ENCODE results near the gene ZNF609.

The ZNF609 gene

DNA sequence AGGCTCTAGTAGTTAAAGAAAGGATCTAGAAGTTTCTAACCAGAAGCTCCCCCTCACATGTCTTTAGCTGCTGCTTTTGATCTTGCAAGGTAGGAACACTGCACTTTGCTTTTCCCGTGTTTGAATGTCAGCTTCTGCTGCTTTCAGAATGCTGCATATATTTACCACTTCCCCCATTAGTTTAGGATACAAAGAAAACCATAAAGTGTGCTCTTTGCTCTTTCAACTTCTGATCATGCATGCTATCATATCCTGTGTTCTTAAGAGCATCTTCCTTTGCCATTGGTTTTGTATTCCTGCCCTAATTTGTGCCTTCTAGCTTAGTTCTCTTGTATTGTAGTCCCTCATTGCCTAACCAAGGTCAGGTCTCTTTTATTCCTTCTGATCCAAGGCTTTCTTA is 43.3 kb downstream of the ZNF609 start:
- no peak for DNase-seq (ENCODE audit: low read depth in 2 of 2)

DNA sequence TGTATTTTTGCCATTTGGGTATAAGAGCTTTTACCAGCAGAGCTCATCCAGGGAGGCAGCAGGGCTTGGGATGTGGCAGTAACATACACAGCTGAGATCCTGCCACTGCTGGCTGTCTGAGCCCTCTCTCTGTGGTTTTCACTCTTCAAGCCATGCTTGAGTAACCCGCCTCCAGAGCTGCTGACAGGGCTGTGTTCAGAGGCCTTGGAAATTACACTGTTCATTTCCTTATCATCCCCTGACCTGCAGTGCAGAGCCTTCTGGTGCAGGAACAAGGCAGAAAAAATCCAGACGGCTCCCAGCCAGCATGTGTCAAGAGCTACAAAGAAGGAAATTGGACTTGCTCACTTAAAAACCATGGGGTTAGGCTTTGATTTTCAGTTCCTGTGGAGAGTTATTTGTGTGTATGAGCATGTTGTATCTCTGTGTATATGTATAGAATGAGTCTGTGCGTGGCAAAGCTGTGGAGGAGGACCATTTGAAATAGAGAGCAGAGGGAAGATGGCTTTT is 47.0 kb downstream of the ZNF609 start:
- DNase-seq (ENCODE audit: low read depth in 2 of 2), result peak; percentile 32 to 43

DNA sequence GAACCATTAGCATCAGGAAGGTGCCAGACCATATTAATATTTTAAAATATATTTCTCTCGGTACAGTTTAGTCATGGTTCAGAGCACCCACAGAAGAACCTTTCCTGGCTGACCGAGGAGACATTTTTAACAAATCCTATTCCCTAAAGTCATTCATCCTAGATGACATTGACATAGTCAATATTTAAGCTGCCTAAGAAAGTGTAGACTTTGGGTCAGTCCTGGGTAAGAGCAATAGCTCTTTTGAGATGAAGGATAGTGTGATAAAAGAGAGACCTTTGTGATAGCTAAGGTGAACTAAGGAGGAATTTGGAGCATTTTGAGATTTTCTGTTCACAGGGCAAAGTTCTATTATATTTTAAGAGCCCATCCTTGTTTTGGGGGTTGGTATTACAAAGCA is 47.5 kb downstream of the ZNF609 start:
- no peak for DNase-seq (ENCODE audit: low read depth in 2 of 2)

DNA sequence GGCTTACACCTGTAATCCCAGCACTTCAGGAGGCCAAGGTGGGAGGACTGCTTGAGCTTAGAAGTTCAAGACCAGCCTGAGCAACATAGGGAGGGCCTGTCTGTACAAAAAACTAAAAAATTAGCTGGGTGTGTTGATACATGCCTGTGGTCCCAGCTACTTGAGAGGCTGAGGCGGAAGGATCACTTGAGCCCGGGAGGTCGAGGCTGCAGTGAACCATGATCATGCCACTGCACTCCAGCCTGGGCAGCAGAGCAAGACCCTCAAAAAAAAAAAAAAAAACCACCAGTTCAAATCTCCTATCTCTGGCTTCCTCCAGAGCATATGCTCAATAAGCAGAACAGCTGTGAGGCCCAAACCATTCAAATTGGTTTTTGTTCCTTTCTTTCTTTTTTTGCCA is 53.4 kb downstream of the ZNF609 start:
- no peak for DNase-seq (ENCODE audit: low read depth in 2 of 2)

DNA sequence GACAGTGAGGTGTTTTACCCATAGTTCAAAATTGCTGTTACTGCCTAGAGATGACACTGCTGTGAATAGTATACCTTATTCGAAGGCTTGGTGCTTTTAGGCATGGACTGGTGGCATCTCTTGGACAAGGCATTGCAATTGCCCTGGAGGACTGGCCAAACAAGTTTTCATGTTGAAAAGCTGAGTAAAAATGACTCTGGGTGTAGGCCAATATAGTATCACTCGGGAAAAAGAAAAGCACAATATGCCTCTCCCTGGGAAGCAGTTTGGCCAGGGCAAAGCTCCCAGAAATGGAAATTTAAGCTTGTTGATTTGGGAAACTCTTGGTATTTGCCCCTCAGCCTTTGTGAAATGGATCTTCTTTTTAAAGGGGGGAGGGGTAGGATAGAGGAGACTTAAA is 54.8 kb downstream of the ZNF609 start:
- DNase-seq (ENCODE audit: low read depth in 2 of 2), result no peak

GRCh38 chr15:64515825-64516224 is 55.4 kb downstream of the ZNF609 start:
- no peak for DNase-seq (ENCODE audit: low read depth in 2 of 2)

DNA sequence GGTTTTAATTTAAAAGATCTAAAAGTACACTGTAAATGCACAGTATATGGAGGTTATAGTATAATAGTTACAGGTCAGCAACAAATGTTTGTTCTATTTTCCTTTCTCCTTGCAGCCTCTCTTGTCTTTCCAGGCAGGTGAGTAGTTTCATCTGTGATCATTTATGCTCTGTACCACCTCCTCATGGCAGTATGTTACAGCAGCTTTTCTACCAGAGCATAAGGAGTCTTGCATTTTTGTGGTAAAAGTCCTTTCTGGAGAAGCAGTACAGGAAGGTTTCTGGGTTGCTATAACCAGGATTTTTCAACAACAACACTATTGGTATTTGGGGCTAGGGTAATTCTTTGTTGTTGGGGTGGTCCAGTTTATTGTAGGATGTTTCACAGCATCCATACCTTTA is 59.5 kb downstream of the ZNF609 start:
- DNase-seq (ENCODE audit: low read depth in 2 of 2), result no peak

DNA sequence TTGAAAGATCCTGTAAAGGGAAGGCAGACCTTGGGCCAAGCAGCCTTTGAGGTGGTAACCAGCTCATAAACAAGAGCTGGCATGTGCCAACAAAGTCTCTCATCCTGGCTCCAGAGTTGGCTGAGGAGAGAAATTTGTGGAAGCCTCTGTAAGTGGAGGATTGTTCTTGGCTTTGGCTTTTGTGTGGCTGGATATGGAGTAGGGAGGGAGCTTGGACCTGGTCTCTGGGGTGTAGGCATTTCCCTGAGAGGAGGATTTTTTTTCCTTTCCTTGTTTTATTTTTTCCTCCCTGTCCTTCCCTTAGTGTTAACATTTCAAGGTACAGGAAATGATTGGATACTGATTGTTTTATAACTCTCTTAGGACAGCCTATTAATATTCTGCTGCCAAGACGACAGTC is 60.8 kb downstream of the ZNF609 start:
- DNase-seq (ENCODE audit: low read depth in 2 of 2), result no peak

DNA sequence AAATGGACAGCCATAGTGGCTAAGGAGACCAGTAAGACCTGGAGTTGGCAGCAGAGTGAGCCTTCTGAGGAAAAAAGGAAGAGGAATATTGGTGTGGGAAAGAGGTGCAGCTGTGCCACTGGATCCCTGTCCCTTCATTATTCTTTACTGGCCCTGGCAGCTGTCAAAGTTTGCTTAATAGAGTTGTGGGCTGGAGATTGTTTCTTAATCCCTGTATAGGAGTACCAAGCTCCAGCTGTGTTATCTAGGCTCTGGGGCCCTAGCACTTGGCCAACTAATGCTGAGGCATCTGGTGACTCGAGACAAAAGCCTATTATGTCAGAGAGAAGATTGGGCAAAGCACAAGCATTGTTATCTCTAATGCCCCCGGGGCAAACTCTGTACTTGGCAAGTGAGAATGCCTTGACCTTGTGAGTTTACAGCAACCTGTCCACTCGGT is 61.4 kb downstream of the ZNF609 start:
- DNase-seq (ENCODE audit: low read depth in 2 of 2), result no peak

- DNase-seq (ENCODE audit: low read depth in 2 of 2), result no peak
These were observed 61.9 kb downstream of the ZNF609 start for GRCh38 chr15:64522226-64522823.

DNA sequence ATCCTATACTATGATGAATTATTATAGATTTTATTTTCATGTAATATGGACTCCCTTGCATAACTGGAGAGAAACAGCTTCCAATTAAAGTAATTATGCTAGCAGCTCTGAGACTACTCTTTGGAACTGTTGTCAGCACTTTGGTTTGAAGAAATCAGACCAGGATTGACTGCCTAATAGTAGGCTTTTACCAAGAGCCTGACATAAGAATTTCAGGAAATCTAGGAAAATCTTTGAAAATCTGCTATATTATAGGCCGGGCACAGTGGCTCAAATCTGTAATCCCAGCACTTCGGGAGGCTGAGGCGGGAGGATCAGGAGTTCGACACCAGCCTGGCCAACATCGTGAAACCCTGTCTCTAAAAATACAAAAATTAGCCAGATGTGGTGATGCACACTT is 62.9 kb downstream of the ZNF609 start:
- DNase-seq (ENCODE audit: low read depth in 2 of 2), result no peak

- no peak for DNase-seq (ENCODE audit: low read depth in 2 of 2)
These were observed 64.4 kb downstream of the ZNF609 start for GRCh38 chr15:64524778-64525177.

DNA sequence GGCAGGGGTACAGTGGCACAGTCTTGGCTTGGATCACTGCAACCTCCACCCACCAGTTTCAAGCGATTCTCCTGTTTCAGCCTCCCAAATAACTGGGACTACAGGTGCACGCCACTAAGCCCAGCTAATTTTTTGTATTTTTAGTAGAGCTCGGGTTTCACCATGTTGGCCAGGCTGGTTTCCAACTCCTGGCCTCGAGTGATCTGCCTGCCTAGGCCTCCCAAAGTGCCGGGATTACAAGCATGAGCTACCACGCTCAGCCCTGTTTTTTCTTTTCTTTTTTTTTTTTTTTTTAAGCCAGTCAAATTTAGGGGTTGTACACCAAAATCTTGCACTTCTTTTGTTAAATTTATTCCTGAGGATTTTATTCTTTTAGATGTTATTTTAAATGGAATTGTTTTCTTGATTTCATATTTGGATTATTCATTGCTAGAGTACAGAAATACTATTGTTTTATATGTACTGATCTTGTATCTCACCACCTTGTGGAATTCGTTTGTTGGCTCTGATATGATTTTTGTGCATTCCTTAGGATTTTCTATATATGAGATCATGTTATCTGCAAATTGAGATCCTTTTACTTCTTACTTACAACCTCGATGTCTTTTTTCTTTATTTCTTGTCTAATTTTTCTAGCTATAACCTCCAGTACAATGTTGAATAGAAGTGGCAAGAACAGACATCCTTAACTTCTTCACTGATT is 65.6 kb downstream of the ZNF609 start:
- no peak for DNase-seq (ENCODE audit: low read depth in 2 of 2)

DNA sequence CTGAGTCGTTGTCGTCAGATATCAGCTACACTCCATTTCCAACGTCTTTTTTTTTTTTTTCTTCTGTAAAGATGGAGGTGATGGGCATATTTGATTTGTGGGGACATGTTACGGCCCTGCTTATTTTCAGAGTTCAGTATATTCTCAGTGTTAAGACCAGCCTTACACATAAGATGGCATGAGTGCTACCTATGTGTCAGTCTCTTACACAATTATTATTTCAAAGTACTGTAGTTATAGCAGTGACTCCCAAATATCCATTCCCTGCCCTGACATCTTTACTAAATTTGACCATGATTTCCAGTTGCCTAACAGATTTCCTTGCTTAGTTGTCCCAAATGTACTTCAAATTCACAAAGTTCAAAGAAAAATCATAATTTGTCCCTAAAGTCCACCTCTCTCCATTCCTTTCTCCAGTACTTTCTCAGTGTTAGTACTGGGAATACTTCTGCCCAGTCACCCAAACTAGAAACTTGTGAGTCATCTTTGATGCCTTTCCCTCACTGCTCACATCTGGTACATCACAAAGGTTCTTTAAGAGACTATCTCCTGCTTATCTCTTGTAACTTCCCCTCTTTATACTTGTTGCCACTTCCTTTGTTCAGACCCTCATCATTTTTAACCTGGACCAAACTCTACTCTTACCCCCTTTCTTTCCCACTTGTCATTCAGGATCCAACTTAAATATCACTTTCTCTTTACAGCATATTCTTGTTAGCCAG is 67.0 kb downstream of the ZNF609 start:
- no peak for DNase-seq (ENCODE audit: low read depth in 2 of 2)

DNA sequence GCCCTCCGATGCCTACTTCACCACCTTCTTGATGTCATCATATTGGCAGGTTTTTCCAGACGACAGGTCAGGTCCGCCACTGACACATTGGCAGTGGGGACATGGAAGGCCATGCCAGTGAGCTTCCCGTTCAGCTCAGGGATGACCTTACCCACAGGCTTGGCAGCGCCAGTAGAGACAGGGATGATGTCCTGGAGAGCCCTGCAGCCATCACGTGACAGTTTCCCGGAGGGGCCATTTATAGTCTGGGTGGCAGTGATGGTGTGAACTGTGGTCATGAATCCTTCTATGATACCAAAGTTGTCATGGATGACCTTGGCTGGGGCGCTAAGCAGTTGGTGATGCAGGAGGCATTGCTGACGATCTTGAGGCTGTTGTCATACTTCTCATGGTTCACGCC is 68.5 kb downstream of the ZNF609 start:
- no peak for DNase-seq (ENCODE audit: low read depth in 2 of 2)

GRCh38 chr15:64530472-64530871 is 70.1 kb downstream of the ZNF609 start:
- DNase-seq (ENCODE audit: low read depth in 2 of 2), result no peak

DNA sequence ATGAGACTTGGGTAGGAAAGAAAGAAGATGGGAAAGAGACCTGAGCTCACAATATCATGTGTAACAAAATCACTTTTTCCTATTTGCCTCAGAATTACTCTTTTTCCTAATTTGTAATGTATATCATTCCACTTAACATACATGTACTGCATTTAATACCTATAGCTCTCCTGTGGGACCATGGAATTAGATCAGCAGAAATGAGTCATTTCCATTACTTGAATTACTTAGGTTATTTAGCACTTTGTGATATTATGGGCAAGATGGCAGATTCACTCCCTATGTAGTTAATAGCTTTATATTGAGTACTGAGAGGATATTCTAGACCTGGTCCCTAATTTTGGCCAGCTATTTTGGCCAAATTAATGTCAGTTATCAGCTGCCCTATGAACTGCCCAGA is 70.5 kb downstream of the ZNF609 start:
- DNase-seq (ENCODE audit: low read depth in 2 of 2), result no peak

- peak; percentile 9 to 14 for DNase-seq (ENCODE audit: low read depth in 2 of 2)
These were observed 72.3 kb downstream of the ZNF609 start for GRCh38 chr15:64532521-64533315.

DNA sequence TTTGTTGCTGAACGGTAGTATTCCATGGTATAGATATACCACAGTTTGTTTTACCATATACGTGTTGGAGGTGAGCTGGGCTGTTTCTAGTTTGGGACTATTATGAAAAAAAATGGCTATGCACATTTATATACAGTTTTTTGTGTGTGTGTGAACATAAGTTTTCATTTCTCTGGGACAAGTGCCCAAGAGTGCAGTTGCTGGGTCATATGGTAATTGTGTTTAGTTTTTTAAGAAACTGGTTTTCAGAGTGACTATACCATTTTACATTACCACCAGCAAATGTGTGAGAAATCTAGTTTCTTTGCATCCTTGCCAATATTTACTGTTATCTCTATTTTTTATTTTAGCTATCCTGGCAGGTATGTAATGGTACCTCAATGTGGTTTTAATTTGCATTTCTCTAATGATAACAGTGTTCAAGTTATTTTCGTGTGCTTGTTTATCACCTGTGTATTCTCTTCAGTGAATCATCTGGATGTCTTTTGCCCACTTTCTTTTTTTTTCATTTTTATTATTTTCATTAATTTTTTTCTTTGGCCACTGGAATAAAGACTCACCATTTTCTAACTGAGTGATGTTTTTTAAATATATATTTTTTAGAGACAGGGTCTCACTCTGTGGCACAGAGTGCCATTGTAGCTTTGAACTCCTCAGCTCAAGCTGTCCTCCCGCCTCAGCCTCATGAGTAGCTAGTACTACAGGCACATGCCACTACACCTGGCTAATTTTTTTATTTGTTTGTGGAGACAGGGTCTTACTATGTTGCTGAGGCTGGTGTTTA is 75.3 kb downstream of the ZNF609 start:
- no peak for DNase-seq (ENCODE audit: low read depth in 2 of 2)

GRCh38 chr15:64536244-64536836 is 76.0 kb downstream of the ZNF609 start:
- peak in 1 of 2 donors; percentile 2 for DNase-seq (ENCODE audit: low read depth in 2 of 2)

DNA sequence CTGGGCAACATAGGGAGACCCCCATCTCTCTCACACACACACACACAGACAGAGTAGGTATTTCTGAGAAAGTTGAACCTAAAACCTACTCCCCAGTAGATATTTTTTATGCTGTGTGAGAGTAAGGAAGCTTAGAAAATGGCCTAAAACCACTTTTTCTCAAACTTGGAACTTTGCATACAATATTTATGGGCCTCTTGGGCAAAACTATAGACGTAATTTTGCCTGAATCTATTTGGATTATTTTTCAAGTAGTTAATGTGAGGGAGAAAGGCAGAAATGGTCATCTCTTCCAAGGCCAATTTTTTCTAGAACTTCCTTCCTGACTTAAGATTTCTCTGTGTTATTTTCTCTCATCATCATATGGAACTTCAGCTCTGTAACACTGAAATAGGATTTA is 81.7 kb downstream of the ZNF609 start:
- no peak for DNase-seq (ENCODE audit: low read depth in 2 of 2)
